Hematopoietic multipotent progenitor cell treated with erythropoietin and hydrocortisone succinate and interleukin-3 and kit ligand, for 15 days (in vitro differentiated cells): Measurements from ENCODE around the gene NOTO.

Experiments used
- DNase-seq: peaks from one replicate; pipeline ENCODE4 v3.0.0-alpha.2; 2015; ENCODE audit warnings: low spot score

The NOTO gene

GRCh38 chr2:73233932-73234832, 31.8 kb downstream of the NOTO start, which contains the start of gene CCT7:
Gene CCT7 (plus strand): TSS chr2:73234308. CDS start chr2:73234379, 71 bp downstream.
- DNase-seq, result peak; percentile 86

GRCh38 chr2:73235315-73236028, 33.1 kb downstream of the NOTO start:
- DNase-seq, result no peak

GRCh38 chr2:73237168-73237567, 34.8 kb downstream of the NOTO start:
- DNase-seq, result no peak

- DNase-seq, result no peak
Measured at GRCh38 chr2:73238149-73238548, 35.8 kb downstream of the NOTO start.

GRCh38 chr2:73238976-73239375, 36.6 kb downstream of the NOTO start:
- DNase-seq, result no peak

- DNase-seq, result no peak
Measured at GRCh38 chr2:73239776-73240175, 37.4 kb downstream of the NOTO start.

GRCh38 chr2:73243884-73244570, 41.7 kb downstream of the NOTO start:
- DNase-seq, result no peak

GRCh38 chr2:73244580-73244979, 42.2 kb downstream of the NOTO start:
- DNase-seq, result no peak

GRCh38 chr2:73246850-73247249, 44.5 kb downstream of the NOTO start:
- no peak for DNase-seq

- no peak for DNase-seq
Measured at GRCh38 chr2:73249636-73250035, 47.3 kb downstream of the NOTO start.

GRCh38 chr2:73250872-73251846, 48.8 kb downstream of the NOTO start:
- DNase-seq, result no peak

GRCh38 chr2:73252238-73253027, 50.1 kb downstream of the NOTO start:
- no peak for DNase-seq

GRCh38 chr2:73253400-73253799, 51.0 kb downstream of the NOTO start:
- no peak for DNase-seq

GRCh38 chr2:73253901-73254300, 51.5 kb downstream of the NOTO start:
- no peak for DNase-seq

- no peak for DNase-seq
Measured at GRCh38 chr2:73254343-73255006, 52.1 kb downstream of the NOTO start.

- no peak for DNase-seq
Measured at GRCh38 chr2:73255007-73255644, 52.8 kb downstream of the NOTO start.

GRCh38 chr2:73255907-73256617, 53.7 kb downstream of the NOTO start:
- no peak for DNase-seq

- no peak for DNase-seq
Measured at GRCh38 chr2:73256618-73256922, 54.2 kb downstream of the NOTO start.

- DNase-seq, result no peak
Measured at GRCh38 chr2:73257021-73257420, 54.6 kb downstream of the NOTO start.
